IPS DF 4.7 (cell line): Measurements from ENCODE around the gene RGS19.

ENCODE experiments used
- DNase-seq: peaks from one replicate; pipeline ENCODE4 v3.0.0-alpha.2; 2013; ENCODE audit warnings: low spot score; ENCODE audit errors: extremely low read depth

Gene RGS19

GRCh38 chr20:64064145-64064698 is 15.1 kb downstream of the RGS19 start:
- DNase-seq = no peak

GRCh38 chr20:64063389-64064144 is 15.8 kb downstream of the RGS19 start:
- no peak for DNase-seq

- DNase-seq = no peak
Observed at GRCh38 chr20:64062596-64063388, 16.5 kb downstream of the RGS19 start, which contains the start of gene TCEA2. TCEA2 (plus strand) TSS chr20:64063198; CDS start chr20:64063313, 115 bp downstream.

- no peak for DNase-seq
Observed at GRCh38 chr20:64062276-64062595, 17.1 kb downstream of the RGS19 start.

GRCh38 chr20:64058536-64058935 is 20.8 kb downstream of the RGS19 start:
- no peak for DNase-seq

GRCh38 chr20:64057628-64058498 is 21.5 kb downstream of the RGS19 start:
- no peak for DNase-seq

GRCh38 chr20:64056889-64057627 is 22.3 kb downstream of the RGS19 start:
- no peak for DNase-seq

- no peak for DNase-seq
Observed at GRCh38 chr20:64056639-64056888, 22.8 kb downstream of the RGS19 start.

GRCh38 chr20:64055893-64056638 is 23.3 kb downstream of the RGS19 start:
- DNase-seq = no peak

- no peak for DNase-seq
Observed at GRCh38 chr20:64055396-64055892, 23.9 kb downstream of the RGS19 start.

- no peak for DNase-seq
Observed at GRCh38 chr20:64053841-64054661, 25.3 kb downstream of the RGS19 start.

GRCh38 chr20:64052987-64053840 is 26.1 kb downstream of the RGS19 start:
- DNase-seq = no peak

GRCh38 chr20:64052326-64052722 is 27.0 kb downstream of the RGS19 start:
- no peak for DNase-seq

GRCh38 chr20:64051561-64052325 is 27.6 kb downstream of the RGS19 start:
- no peak for DNase-seq

- DNase-seq = no peak
Observed at GRCh38 chr20:64051033-64051452, 28.3 kb downstream of the RGS19 start.

GRCh38 chr20:64050261-64051032 is 28.9 kb downstream of the RGS19 start:
- DNase-seq = no peak

- no peak for DNase-seq
Observed at GRCh38 chr20:64049878-64050260, 29.4 kb downstream of the RGS19 start.
